GM23338 (cell line): ENCODE results near the gene TCF12. TPM values are rescaled to one million over a fixed set of nuclear protein-coding genes. Genes with fewer than 3 reads are reported as not detected.
A peak's percentile ranks its signal among the peaks of the same experiment; 100 is the strongest.

Experiments
- ATAC-seq: fragments of 200-7000 bp; cut with Tn5 transposase; 3 replicates; pipeline ENCODE4 v1.9.1; 2020
- DNase-seq: peaks from one replicate; pipeline ENCODE4 v3.0.0-alpha.2; 2015; ENCODE audit warnings: low spot score
- H2AFZ ChIP-seq: fragments of 200-600 bp; sonication (generic); 2 replicates; pipeline ENCODE4 v1.8.0; 2016; ENCODE audit warnings: antibody characterized with exemption, mild to moderate bottlenecking, moderate library complexity
- H3F3A ChIP-seq: fragments of 200-600 bp; sonication (generic); replicated peaks from 2 replicates; pipeline ENCODE4 v1.8.0; 2017; ENCODE audit warnings: antibody characterized with exemption, mixed run types, low read depth
- H3K27ac ChIP-seq: fragments of 200-600 bp; sonication (generic); 2 replicates; pipeline ENCODE4 v1.6.1; 2016; ENCODE audit warnings: low read depth
- H3K27me3 ChIP-seq: fragments of 200-600 bp; sonication (generic); 2 replicates; pipeline ENCODE4 v1.8.0; 2016; ENCODE audit warnings: mild to moderate bottlenecking, mixed run types, moderate library complexity; ENCODE audit not compliant: insufficient read depth
- H3K36me3 ChIP-seq: fragments of 200-600 bp; sonication (generic); 2 replicates; pipeline ENCODE4 v1.8.0; 2016; ENCODE audit warnings: mild to moderate bottlenecking; ENCODE audit not compliant: insufficient read depth
- H3K4me1 ChIP-seq: fragments of 200-600 bp; sonication (generic); 2 replicates; pipeline ENCODE4 v1.8.0; 2016; ENCODE audit warnings: mild to moderate bottlenecking, moderate library complexity; ENCODE audit not compliant: insufficient read depth
- H3K4me2 ChIP-seq: fragments of 200-600 bp; sonication (generic); 2 replicates; pipeline ENCODE4 v1.7.1; 2017; ENCODE audit warnings: mixed run types
- H3K4me3 ChIP-seq: fragments of 200-600 bp; sonication (generic); 2 replicates; pipeline ENCODE4 v1.6.1; 2016; ENCODE audit warnings: mixed run types
- H3K79me2 ChIP-seq: fragments of 200-600 bp; sonication (generic); replicated peaks from 2 replicates; pipeline ENCODE4 v1.8.0; 2017; ENCODE audit warnings: mild to moderate bottlenecking; ENCODE audit not compliant: insufficient read depth
- H3K9me2 ChIP-seq: fragments of 200-600 bp; sonication (generic); 2 replicates; pipeline ENCODE4 v1.8.0; 2017; ENCODE audit not compliant: insufficient read depth
- H4K20me1 ChIP-seq: fragments of 200-600 bp; sonication (generic); replicated peaks from 2 replicates; pipeline ENCODE4 v1.8.0; 2017; ENCODE audit warnings: mild to moderate bottlenecking; ENCODE audit not compliant: insufficient read depth
- H3K27ac Mint-ChIP-seq: 2 replicates; pipeline ENCODE4 v1.8.0; 2020; ENCODE audit warnings: inconsistent platforms, mild to moderate bottlenecking, moderate library complexity, mixed read lengths
- H3K27me3 Mint-ChIP-seq: 3 replicates; pipeline ENCODE4 v1.8.0; 2022; ENCODE audit warnings: low read depth, mild to moderate bottlenecking, moderate library complexity, mixed read lengths, inconsistent platforms; ENCODE audit not compliant: insufficient read depth, poor library complexity
- H3K36me3 Mint-ChIP-seq: 3 replicates; pipeline ENCODE4 v1.8.0; 2021; ENCODE audit warnings: low read depth, mild to moderate bottlenecking, inconsistent platforms, moderate library complexity, mixed read lengths
- H3K4me1 Mint-ChIP-seq: 3 replicates; pipeline ENCODE4 v1.8.0; 2020; ENCODE audit warnings: mild to moderate bottlenecking, inconsistent platforms, mixed read lengths
- H3K4me3 Mint-ChIP-seq: 3 replicates; pipeline ENCODE4 v1.8.0; 2021; ENCODE audit warnings: moderate library complexity, mild to moderate bottlenecking, inconsistent platforms, mixed read lengths
- H3K9me3 Mint-ChIP-seq: 3 replicates; pipeline ENCODE4 v1.8.0; 2020; ENCODE audit warnings: moderate library complexity, mild to moderate bottlenecking, inconsistent platforms, mixed read lengths
- CREB1 ChIP-seq: fragments of 250-450 bp; sonication (Bioruptor Pico); IDR thresholded peaks from 2 replicates; pipeline ENCODE4 v1.5.0; 2020; ENCODE audit warnings: low read depth, mild to moderate bottlenecking, moderate library complexity
- CTCF ChIP-seq, 2 experiments: fragments of 200-600 bp in 1 of 2; sonication (generic) in 1 of 2; conservative IDR thresholded peaks; 2 replicates each; pipeline versions ENCODE4 v1.5.1 to v1.6.1; 2016 to 2017; ENCODE audit warnings: antibody characterized with exemption in 2 of 2, low read depth in 2 of 2, mild to moderate bottlenecking in 2 of 2, moderate library complexity in 1 of 2
- ETS1 ChIP-seq: IDR thresholded peaks from 2 replicates; pipeline ENCODE4 v1.6.1; 2016; ENCODE audit warnings: antibody characterized with exemption
- EZH2 ChIP-seq: fragments of 200-600 bp; sonication (generic); IDR thresholded peaks from one replicate; pipeline ENCODE4 v1.8.0; 2017; ENCODE audit warnings: antibody characterized with exemption, mild to moderate bottlenecking, low read depth; ENCODE audit not compliant: unreplicated experiment
- EZH2phosphoT487 ChIP-seq: fragments of 200-600 bp; sonication (generic); IDR thresholded peaks from one replicate; pipeline ENCODE4 v1.8.1; 2018; ENCODE audit warnings: antibody characterized with exemption; ENCODE audit not compliant: unreplicated experiment
- JUNB ChIP-seq: IDR thresholded peaks from one replicate; pipeline ENCODE4 v1.6.1; 2016; ENCODE audit warnings: antibody characterized with exemption; ENCODE audit not compliant: unreplicated experiment
- NANOG ChIP-seq: IDR thresholded peaks from 2 replicates; pipeline ENCODE4 v1.6.1; 2016; ENCODE audit warnings: antibody characterized with exemption, borderline replicate concordance
- POLR2AphosphoS5 ChIP-seq: IDR thresholded peaks from 2 replicates; pipeline ENCODE4 v1.6.1; 2016; ENCODE audit warnings: antibody characterized with exemption, low read depth
- REST ChIP-seq: IDR thresholded peaks from one replicate; pipeline ENCODE4 v1.6.1; 2018; ENCODE audit warnings: antibody characterized with exemption; ENCODE audit not compliant: unreplicated experiment
- STAT1 ChIP-seq: IDR thresholded peaks from one replicate; pipeline ENCODE4 v1.6.1; 2016; ENCODE audit warnings: antibody characterized with exemption; ENCODE audit not compliant: unreplicated experiment
- ZNF114 ChIP-seq: fragments of 250-450 bp; sonication (Bioruptor Pico); IDR thresholded peaks from 2 replicates; pipeline ENCODE4 v1.5.0; 2020; ENCODE audit warnings: mild to moderate bottlenecking, moderate library complexity
- ZNF331 ChIP-seq: fragments of 250-450 bp; sonication (Bioruptor Pico); IDR thresholded peaks from 2 replicates; pipeline ENCODE4 v1.5.0; 2020; ENCODE audit warnings: low read depth, mild to moderate bottlenecking, moderate library complexity
- ZNF462 ChIP-seq: fragments of 250-450 bp; sonication (Bioruptor Pico); IDR thresholded peaks from 2 replicates; pipeline ENCODE4 v1.5.0; 2020; ENCODE audit warnings: mild to moderate bottlenecking, moderate library complexity
- polyA plus RNA-seq: library from polyadenylated mRNA; unstranded; fragments of >200 nt; fragmentation: Nextera tagmentation; extraction: Ambion mirVana; gene quantifications from 2 replicates; pipeline ENCODE4 v1.2.1, GENCODE V29; 2016
- total RNA-seq: library from RNA; depleted of rRNA; stranded (reverse); fragments of >200 nt; shearing (Covaris generic); gene quantifications from 2 replicates; pipeline ENCODE4 v1.2.3, GENCODE V29; 2014

Gene TCF12
- total and polyA plus RNA-seq, 2 experiments from 2014 or later, result 27.6 to 104 TPM

- no peaks in the 10 kb centered on the region for H3K9me2 ChIP-seq
- no peaks in the 10 kb centered on the region for H3K36me3 ChIP-seq
- H3K4me3 ChIP-seq, result no peak overlapping the region
- peaks cover 100% of the 10 kb centered on the region for H3K79me2 ChIP-seq
- H3K27ac Mint-ChIP-seq, result peak overlapping the region; percentile 72
- no peak overlapping the region for H3K4me2 ChIP-seq
- peaks cover 31% of the 10 kb centered on the region for H3K4me1 Mint-ChIP-seq
- H3K9me3 Mint-ChIP-seq, result no peaks in the 10 kb centered on the region
- no peak overlapping the region for H3K4me3 Mint-ChIP-seq
- no peak overlapping the region for H3K27ac ChIP-seq
- no peak overlapping the region for H2AFZ ChIP-seq
- H4K20me1 ChIP-seq, result peaks cover 9% of the 10 kb centered on the region; the same call in 1 of the 2 replicates
- H3F3A ChIP-seq, result no peaks in the 10 kb centered on the region
- ATAC-seq (no peak), DNase-seq (no peak)
- H3K36me3 Mint-ChIP-seq, result no peaks in the 10 kb centered on the region
- H3K27me3 ChIP-seq, result no peaks in the 10 kb centered on the region
- H3K4me1 ChIP-seq, result peaks cover 16% of the 10 kb centered on the region; the same call in 1 of the 2 replicates
- TF ChIP-seq ZNF114 (CRISPR knock-in tag) (no peak), ZNF331 (CRISPR knock-in tag) (no peak), POLR2AphosphoS5 (no peak), ETS1 (no peak), EZH2phosphoT487 (no peak), ZNF462 (CRISPR knock-in tag) (no peak), CREB1 (CRISPR knock-in tag) (no peak), STAT1 (no peak), EZH2 (no peak), NANOG (no peak), JUNB (no peak), REST (no peak), CTCF (conservative IDR thresholded peaks at IDR 0.05; ENCODE audit: low read depth in 2 of 2) (no peak)
- H3K27me3 Mint-ChIP-seq, result no peaks in the 10 kb centered on the region
These were observed 58.8 kb downstream of the TCF12 start for GRCh38 chr15:56977232-56977631.
